Measurements from ENCODE around the gene TRDMT1. TPM values are rescaled to one million over a fixed set of nuclear protein-coding genes. Genes with fewer than 3 reads are reported as not detected.

TRDMT1 gene
- polyA plus RNA-seq, 4 donors, result 8.6 to 11.9 (median 10.8) TPM

DNA sequence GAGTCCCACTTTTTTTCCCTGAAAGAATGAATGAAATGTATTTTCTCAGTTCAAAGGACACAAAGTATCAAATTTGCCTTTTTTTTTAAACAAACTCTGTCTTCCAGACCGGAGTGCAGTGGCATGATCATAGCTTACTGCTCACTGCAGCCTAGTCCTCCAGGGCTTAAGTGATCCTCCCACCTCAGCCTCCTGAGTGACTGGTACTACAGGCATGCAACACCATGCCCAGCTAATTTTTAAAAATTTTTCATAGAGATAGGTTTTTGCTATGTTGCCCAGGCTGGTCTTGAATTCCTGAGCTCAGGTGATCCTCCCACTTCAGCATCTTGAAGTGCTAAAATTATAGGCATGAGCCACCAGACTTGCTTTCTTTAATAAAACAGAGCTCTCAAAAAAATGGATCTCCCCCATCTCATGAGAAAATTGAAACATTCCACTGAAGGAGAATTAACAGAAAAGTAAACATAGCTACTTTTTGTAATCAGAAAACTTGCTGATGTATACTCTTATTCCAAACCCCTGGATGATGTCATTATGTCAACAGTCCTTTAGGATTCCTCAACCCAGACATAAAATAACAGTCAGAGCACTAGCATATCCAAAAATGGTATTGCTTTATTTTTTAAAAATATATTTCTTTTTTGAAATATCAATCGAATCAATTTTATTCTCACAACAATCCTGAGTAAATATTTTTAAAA lies 12.3 kb upstream of the TRDMT1 start:
- DNase-seq (ENCODE audit: low read depth in 4 of 4, low spot score in 3 of 4), result no peak

DNA sequence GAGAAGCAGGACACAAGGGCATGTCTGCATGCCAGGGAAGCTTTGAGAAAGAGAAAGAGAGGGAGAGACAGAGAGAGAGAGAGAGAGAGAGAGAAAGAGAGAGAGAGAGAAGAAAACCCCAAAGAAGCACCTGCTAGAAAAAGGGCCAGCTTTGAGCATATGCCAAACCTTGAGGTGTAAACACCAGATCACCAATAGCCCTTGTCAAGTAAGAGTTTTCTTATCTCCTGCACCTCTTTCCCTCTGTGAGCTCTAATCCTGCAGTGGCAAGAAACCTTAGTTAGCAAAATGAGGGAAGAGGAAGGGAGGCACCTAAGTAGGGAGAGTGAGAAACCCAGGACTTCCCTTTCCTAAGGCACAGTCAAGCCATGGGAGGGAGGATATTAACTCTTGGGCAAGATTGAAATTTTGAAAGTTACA lies 11.3 kb upstream of the TRDMT1 start:
- no peak for DNase-seq (ENCODE audit: low read depth in 4 of 4, low spot score in 3 of 4)

DNA sequence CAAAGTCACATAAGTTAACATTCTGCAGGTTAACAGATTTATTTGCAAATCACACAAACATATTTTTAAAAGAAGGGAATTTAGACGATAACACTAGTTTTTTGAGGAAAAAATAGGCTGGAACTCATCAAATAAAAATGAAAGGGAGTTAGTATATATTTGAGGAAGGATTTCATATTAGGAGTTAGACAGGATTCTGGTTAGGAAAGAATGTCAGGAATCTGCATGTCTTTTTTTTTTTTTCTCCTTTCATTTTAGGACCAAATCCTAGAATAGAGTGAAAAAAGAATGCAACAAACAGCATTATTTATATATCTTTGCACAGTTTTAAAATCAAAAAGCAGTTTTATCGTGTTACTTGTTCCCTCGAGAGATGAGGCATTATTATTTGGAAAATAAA lies 8.9 kb upstream of the TRDMT1 start:
- no peak for DNase-seq (ENCODE audit: low read depth in 4 of 4, low spot score in 3 of 4)

DNA sequence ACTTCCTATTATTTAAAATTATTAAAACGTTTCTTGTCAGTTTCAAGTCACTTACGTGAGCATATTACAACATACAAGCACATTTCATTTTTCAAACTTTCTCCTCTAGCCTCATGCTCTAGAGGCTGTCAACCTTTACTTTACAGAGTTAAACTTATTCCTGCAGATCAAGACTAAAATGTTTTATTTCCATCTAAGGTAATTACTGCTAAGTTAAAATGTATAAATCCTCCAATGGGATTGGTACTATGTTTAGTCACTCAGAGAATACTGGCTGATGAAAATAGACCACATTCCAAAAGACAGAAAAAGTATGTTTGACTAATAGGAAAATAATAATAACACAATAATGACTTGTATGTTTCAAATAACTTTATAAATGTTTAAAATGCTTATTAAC lies 8.4 kb upstream of the TRDMT1 start:
- DNase-seq (ENCODE audit: low read depth in 4 of 4, low spot score in 3 of 4), result no peak

DNA sequence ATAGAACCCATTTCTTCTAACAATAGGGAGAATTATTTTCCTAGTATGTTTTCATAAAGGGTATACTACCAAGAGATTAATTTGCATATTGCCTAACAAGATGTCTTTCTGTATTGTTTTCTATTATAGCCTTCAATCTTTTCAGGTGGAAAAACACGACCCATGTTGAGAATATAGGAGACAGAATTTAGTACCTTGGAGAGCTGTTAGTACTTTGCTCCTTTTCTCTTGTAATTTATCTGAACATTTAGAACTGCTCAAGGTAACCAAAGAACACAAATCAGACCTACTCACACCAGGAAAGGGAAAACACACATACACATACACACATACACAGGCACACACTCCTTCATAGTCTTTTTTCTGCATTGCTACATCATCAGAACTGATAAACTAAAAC lies 7.8 kb upstream of the TRDMT1 start:
- DNase-seq (ENCODE audit: low read depth in 4 of 4, low spot score in 3 of 4), result no peak

DNA sequence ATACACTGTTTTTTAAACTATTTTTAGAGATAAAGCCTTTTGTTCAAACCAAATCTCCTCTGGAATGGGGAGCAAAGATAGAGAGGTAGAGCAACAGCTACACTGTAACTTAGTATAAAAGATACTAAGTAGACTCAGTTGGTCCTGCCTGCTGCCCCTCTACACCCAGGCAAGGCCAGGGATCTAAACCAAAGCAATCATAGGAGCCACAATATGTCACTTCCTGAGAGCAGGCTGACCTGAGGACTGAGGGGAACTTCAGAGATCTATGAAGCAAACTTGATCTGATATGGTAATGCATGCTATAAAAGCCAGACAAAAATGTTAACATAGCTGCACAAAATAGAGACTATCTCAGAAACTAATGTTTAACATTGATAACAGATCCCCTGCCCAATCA lies 7.0 kb upstream of the TRDMT1 start:
- DNase-seq (ENCODE audit: low read depth in 4 of 4, low spot score in 3 of 4), result no peak

DNA sequence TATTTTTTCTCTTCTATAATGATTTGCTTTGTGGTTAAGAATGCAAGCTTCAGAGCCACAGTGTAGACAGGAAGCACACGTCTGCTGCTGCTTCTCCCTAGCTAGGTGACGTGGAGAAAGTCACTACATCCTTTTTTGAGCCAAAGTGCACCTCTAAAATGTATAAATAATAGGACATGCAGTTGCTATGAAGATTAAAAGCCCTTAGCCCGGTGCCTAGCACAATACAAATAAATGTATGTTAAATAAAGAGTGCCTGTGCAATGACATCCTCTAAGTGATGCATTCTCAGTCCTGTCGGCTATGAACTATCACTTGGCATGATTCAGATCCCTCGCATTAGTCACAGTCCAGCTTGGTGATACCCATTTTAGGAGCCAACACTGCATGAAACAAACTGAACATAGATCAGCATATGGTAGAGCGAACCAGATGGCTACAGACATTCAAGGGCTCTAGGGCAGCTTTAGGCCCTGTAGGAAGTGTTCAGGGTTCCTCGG lies 4.8 kb upstream of the TRDMT1 start:
- no peak for DNase-seq (ENCODE audit: low read depth in 4 of 4, low spot score in 3 of 4)

DNA sequence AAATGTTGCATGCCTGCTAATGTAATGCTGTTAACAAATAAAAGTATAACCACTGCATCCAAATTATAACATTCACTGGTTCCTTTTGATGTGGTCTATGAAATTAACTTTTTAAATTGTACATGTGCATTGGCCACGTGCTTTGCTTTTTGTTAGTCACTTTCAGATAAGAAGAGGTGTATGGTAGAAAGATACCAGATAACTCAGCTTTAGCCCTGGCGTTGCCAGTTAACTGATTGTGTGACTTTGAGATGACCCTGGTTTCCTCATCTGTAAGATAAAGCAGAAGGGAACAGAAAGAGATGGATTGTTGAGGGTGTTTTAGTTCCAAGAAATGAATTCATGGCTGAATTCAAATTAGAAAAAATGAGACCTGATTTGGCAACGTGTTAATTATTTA lies 1.9 kb upstream of the TRDMT1 start:
- no peak for DNase-seq (ENCODE audit: low read depth in 4 of 4, low spot score in 3 of 4)

DNA sequence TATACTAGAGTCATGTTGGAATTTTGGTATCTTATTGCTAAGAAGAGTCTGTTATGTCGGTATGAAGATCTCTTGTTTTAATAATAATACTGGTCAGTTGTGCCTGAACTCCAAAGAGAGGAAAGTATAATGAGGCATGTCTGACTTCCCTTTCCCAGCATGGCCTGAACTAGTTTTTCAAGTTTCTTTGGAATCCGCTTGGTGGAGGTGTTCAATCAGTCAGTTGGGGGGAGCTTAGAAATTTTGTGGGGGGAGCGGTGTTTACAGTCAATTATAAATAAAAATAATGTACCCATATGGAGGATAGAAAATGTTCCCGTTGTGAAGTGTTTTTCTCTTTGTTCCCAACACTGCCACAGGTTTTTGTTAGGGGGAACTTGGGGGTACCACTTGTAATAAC lies 1.5 kb upstream of the TRDMT1 start:
- DNase-seq (ENCODE audit: low read depth in 4 of 4, low spot score in 3 of 4), result no peak

DNA sequence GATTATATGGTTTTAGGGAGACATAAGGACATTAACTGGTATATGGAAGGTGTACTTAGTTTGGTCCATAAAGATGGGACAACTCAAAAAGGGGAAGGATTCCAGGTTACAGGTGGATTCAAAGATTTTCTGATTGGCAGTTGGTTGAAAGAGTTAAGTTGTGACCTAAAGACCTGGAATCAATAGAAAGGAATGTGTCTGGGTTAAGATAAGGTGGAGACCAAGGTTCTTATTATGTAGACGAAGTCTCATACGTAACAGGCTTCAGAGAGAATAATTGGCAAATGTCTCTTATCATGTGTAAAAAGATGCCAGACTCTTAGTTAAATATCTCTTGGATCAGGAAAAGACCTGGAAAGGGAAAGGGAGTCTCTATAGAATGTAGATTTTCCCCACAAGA lies 1.0 kb upstream of the TRDMT1 start:
- DNase-seq (ENCODE audit: low read depth in 4 of 4, low spot score in 3 of 4), result no peak

DNA sequence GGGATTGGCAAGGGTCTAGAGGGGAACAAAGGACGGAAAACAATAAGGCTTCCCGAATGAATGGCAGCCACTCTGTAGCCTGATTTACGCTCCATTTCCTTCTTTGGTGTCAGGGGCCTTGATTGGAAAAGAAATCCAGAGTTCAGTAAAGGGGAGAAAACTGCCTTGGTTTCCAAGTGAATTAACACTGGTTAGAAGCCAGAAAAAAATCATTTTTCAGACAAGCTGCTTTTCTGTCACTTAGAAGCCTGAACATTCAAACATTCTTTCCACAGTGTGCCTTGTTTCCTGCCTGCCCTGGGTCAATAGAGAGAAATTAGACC lies 283 bp upstream of the TRDMT1 start:
- DNase-seq (ENCODE audit: low read depth in 4 of 4, low spot score in 3 of 4), result no peak

DNA sequence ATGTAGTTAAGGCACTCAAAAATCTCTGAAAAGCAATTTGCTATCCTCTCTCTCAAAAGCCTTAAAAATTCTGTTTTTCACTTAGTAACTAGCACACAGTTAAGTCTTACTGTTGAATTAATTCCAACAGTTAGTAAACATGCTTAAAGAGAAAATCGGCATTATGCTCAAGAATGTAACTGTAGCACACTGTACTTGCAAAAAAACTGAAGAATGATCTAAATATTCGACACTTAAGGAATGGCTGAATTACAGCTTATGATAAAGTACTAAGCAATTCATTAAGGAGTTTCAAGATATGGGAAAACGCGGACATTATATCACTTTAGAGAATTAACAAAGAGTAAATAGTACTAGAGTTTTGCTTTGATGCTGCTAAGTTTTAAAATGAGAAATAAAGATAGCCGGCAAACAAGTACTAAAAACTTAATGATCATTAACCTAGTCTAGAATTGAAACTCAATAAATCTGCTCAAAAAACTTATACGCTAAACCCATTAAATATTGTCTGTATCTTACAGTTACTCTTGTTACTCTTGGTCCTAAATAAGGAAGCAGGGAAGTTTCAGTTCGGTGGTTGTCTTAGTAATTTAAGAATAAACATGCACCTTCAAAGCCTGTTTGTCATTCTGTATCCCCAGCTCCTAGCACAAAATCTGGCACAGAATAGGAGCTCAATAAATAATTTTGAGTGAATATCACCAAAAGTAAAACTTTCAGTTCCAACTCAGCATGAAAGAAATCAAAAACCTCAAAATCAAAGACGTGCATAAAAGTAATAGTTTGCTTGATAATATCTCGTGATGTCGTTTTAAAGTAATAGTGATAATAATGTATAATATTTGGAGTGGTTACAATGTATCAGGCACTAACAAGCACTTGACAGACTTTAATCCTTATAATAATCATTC lies 1.2 kb downstream of the TRDMT1 start:
- no peak for DNase-seq (ENCODE audit: low read depth in 4 of 4, low spot score in 3 of 4)

DNA sequence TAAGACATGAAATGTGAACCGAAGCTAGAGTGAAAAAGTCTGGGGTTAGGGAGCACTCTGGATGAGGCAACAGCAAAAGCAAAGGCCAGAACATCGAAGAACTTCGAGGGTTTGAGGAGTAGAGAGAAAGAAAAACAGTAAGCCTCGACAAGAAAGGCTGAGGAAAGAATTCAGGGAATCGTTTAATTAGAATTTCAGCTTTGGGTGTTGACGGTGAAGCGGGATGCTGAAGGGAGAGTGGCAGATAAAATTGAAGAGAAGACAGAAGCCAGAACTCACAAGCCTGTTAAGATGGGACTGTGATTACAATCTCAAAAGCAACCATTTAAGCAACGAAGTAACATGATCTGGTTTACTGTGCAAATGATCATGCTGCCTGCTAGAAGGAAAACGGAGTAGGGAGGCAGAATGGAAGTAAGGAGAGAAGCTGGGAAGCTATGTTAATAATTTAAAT lies 2.1 kb downstream of the TRDMT1 start:
- DNase-seq (ENCODE audit: low read depth in 4 of 4, low spot score in 3 of 4), result no peak

DNA sequence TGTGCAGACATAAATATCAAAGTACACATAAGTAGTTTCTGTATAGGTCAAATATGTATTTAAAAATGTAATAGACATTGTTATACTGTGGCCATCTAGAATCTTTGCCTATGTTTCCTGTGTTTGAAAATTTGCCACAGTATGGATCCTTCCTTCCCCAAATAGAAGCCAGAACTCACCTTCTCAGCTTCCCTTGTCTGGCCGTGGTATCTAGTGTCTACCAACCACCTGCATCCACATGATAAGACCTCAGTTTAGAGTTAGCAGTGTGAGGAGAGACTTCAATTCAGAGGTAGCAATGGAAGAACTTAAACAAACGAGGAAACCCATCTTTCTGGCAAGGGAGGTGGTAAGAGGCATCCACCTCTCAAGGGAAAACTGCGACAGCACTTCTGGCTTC lies 4.9 kb downstream of the TRDMT1 start:
- no peak for DNase-seq (ENCODE audit: low read depth in 4 of 4, low spot score in 3 of 4)

DNA sequence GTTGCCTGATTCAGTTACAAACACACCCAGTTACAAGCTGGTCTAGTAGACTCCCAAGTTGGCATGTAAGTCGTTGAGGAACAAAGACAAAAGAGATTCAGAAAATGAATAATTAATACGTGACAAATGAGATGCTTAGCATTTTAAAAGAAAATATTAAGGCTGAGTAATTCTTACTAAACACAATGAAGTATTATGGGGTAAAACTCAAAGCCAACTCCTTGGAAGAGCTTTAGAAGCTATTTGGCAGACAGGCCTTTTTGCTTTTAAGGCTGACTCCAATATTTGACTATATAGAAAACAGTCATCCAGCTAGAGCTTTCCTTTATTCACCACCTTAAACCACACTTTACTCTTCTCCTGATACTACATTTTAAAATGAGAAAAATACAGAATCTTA lies 5.4 kb downstream of the TRDMT1 start:
- DNase-seq (ENCODE audit: low read depth in 4 of 4, low spot score in 3 of 4), result no peak

DNA sequence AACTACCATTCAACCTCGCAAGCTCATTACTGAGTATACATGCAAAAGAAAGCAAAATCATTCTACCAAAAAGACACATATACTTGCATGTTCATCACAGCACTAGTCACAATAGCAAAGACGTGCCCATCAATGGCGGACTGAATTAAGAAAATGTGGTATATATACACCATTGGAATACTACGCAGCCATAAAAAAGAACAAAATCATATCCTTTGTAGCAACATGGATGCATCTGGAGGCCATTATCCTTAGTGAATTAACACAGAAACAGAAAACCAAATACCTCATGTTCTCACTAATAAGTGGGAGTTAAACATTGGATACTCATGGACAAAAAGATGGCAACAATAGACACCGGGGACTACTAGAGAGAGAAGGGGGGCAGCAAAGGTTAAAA lies 6.4 kb downstream of the TRDMT1 start:
- DNase-seq (ENCODE audit: low read depth in 4 of 4, low spot score in 3 of 4), result no peak

DNA sequence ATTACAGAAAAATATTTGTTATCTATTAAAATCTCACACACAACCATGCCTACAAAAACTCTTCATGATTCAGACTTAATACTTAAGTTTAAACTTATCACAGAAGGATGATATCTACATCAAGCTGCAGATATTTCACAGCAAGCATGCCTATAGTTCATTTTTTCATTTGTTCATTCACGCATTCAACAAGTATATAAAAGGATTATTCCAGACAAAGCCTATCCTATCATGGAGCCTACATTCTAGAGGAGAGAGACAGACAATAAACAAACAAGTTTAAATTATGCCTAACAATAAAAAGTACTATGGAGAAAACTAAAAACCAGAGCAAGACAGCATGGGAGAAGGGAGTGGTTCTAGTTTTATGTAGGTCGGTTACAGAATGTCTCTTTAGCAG lies 10.9 kb downstream of the TRDMT1 start:
- DNase-seq (ENCODE audit: low read depth in 4 of 4, low spot score in 3 of 4), result no peak

DNA sequence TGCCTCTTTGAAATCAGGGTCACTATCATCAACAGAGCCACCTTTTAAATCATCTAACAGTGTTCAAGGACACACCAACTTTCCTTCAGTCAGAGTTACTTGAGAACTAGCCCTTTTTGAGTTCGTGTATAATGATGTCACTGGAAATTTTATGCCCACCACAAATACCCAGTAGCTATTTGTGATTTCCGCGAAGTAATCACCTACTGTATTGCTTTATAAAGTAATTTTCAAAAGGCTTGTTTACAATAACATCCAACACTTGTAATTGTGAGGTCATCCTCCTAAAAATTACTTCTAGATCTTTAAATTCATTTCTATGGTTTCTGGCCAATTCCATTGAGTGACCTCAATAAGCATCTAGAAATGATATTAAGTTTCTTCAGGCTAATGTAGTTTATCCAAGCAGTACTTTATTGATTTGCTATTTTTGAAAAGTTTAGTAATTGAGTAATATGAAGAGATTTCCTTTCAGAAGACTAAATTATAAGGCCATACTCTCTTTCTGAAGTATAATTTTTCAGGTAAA lies 12.8 kb downstream of the TRDMT1 start:
- no peak for DNase-seq (ENCODE audit: low read depth in 4 of 4, low spot score in 3 of 4)

DNA sequence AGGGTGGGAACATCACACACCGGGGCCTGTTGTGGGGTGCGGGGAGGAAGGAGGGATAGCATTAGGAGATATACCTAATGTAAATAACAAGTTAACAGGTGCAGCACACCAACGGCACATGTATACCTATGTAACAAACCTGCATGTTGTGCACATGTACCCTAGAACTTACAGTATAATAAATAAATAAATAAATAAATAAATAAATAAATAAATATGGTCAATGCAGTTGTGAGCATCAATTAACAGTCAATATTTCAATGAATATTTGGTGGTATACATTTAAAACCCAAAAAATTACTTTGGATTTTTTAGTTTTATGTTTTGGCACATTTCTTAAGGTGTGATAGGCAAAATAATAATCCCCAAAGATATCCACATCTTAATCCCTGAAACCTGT lies 15.6 kb downstream of the TRDMT1 start:
- DNase-seq (ENCODE audit: low read depth in 4 of 4, low spot score in 3 of 4), result no peak

DNA sequence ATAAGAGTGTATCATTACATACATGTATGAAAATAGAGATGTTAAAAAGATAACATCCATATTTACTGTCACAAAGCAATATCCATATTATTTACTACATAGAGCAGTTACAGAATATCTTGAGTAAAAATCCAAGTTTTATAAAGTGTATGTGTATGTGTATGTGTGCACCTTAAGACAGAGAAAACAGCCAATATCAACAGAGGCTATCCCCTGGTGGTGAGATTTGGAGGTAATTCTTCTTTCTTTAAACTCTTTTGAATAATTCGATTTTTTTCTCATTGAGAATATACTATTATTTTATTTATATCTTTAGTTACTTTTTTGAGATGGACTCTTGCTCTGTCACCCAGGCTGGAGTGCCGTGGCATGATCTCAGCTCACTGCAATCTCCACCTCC lies 18.4 kb downstream of the TRDMT1 start:
- DNase-seq (ENCODE audit: low read depth in 4 of 4, low spot score in 3 of 4), result no peak

DNA sequence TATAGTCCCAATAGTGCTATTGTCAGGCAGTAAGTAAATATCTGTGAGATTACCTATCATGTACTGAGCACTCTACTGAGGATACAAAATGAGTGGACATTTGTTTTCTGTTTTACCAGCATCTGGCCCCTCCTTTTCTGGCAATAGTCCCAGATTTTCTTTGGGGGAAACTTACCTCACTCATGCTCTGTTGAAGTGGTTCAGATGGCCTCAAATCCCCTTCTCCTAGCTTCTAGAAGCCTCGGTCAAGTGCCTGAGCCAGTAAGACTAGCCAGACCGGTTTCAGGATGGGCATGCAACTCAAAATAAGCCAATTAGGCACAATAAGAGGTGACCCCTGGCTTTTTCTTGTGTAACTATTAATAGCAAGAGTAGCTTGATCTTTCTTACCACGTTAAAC lies 19.7 kb downstream of the TRDMT1 start:
- no peak for DNase-seq (ENCODE audit: low read depth in 4 of 4, low spot score in 3 of 4)

DNA sequence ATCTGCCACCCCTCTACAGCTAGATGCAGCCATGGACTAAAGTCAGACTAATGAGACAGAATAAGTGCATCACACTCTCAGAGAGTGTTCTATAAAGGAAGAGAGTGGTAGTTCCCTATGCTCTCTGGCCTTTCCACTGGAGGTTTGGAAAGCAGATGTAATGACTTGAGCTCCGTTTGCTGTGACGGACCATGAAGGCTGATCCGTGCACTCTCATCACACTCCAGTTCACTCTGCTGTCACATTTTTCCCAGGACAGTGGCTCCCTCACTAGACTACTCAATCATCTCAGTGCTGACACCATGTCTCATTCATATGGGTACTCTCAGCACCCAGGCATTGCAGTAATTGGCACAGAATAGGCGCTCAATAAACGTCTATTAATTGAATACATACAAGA lies 20.4 kb downstream of the TRDMT1 start:
- no peak for DNase-seq (ENCODE audit: low read depth in 4 of 4, low spot score in 3 of 4)
